Effector memory CD4-positive, alpha-beta T cell (primary cell): ENCODE results near the gene FLVCR1.

Experiments
- DNase-seq, 3 donors: peaks; one replicate each; pipeline ENCODE4 v3.0.0-alpha.2; 2020
- H3K27ac ChIP-seq: 2 replicates; pipeline ENCODE4 v1.7.0; 2013; ENCODE audit warnings: mild to moderate bottlenecking, low read length, moderate library complexity; ENCODE audit not compliant: insufficient read depth, poor library complexity, severe bottlenecking
- H3K27me3 ChIP-seq: replicated peaks from 2 replicates; pipeline ENCODE4 v1.7.0; 2013; ENCODE audit warnings: mild to moderate bottlenecking, low read length; ENCODE audit not compliant: insufficient read depth, control insufficient read depth, poor library complexity, severe bottlenecking
- H3K36me3 ChIP-seq: 2 replicates; pipeline ENCODE4 v1.7.0; 2013; ENCODE audit warnings: mild to moderate bottlenecking, low read length, moderate library complexity; ENCODE audit not compliant: control insufficient read depth, insufficient read depth
- H3K4me1 ChIP-seq: 2 replicates; pipeline ENCODE4 v1.7.0; 2013; ENCODE audit warnings: low read length, mild to moderate bottlenecking; ENCODE audit not compliant: control insufficient read depth, insufficient read depth, poor library complexity, severe bottlenecking
- H3K4me3 ChIP-seq: 2 replicates; pipeline ENCODE4 v1.7.0; 2013; ENCODE audit warnings: low read length, low read depth, mild to moderate bottlenecking; ENCODE audit not compliant: insufficient read depth, poor library complexity, severe bottlenecking
- H3K9me3 ChIP-seq: 2 replicates; pipeline ENCODE4 v1.7.0; 2013; ENCODE audit warnings: mild to moderate bottlenecking, low read length, moderate library complexity; ENCODE audit not compliant: control insufficient read depth

The FLVCR1 gene

GRCh38 chr1:212920896-212921295 is 62.8 kb downstream of the FLVCR1 start:
- DNase-seq, result no peak
- no peaks in the 10 kb centered on the region for H3K4me1 ChIP-seq
- H3K9me3 ChIP-seq, result no peaks in the 10 kb centered on the region
- no peaks in the 10 kb centered on the region for H3K27me3 ChIP-seq
- H3K36me3 ChIP-seq, result no peaks in the 10 kb centered on the region
- no peak overlapping the region for H3K4me3 ChIP-seq
- no peak overlapping the region for H3K27ac ChIP-seq

- H3K36me3 ChIP-seq, result no peaks in the 10 kb centered on the region
- no peak overlapping the region for H3K27ac ChIP-seq
- H3K9me3 ChIP-seq, result no peaks in the 10 kb centered on the region
- no peaks in the 10 kb centered on the region for H3K27me3 ChIP-seq
- no peak for DNase-seq
- no peaks in the 10 kb centered on the region for H3K4me1 ChIP-seq
- H3K4me3 ChIP-seq, result no peak overlapping the region
Measured at GRCh38 chr1:212922016-212922415, 63.9 kb downstream of the FLVCR1 start.

GRCh38 chr1:212926372-212926771 is 68.3 kb downstream of the FLVCR1 start:
- Histone ChIP-seq H3K4me1 (no peaks in the 10 kb centered on the region), H3K27me3 (no peaks in the 10 kb centered on the region), H3K36me3 (no peaks in the 10 kb centered on the region), H3K4me3 (no peak overlapping the region), H3K27ac (no peak overlapping the region), H3K9me3 (no peaks in the 10 kb centered on the region)
- DNase-seq, result no peak

- Histone ChIP-seq H3K9me3 (no peaks in the 10 kb centered on the region), H3K4me1 (no peaks in the 10 kb centered on the region), H3K27ac (no peak overlapping the region), H3K4me3 (no peak overlapping the region), H3K27me3 (no peaks in the 10 kb centered on the region), H3K36me3 (no peaks in the 10 kb centered on the region)
- no peak for DNase-seq
Measured at GRCh38 chr1:212928323-212929291, 70.5 kb downstream of the FLVCR1 start.

GRCh38 chr1:212930986-212931678 is 73.1 kb downstream of the FLVCR1 start:
- no peak for DNase-seq
- H3K4me3 ChIP-seq, result no peak overlapping the region
- no peak overlapping the region for H3K27ac ChIP-seq
- no peaks in the 10 kb centered on the region for H3K27me3 ChIP-seq
- no peaks in the 10 kb centered on the region for H3K9me3 ChIP-seq
- no peaks in the 10 kb centered on the region for H3K36me3 ChIP-seq
- no peaks in the 10 kb centered on the region for H3K4me1 ChIP-seq

GRCh38 chr1:212933815-212934471 is 75.9 kb downstream of the FLVCR1 start:
- Histone ChIP-seq H3K27me3 (no peaks in the 10 kb centered on the region), H3K4me3 (no peak overlapping the region), H3K27ac (no peak overlapping the region), H3K36me3 (no peaks in the 10 kb centered on the region), H3K4me1 (no peaks in the 10 kb centered on the region), H3K9me3 (no peaks in the 10 kb centered on the region)
- DNase-seq, result no peak

- no peaks in the 10 kb centered on the region for H3K4me1 ChIP-seq
- no peaks in the 10 kb centered on the region for H3K9me3 ChIP-seq
- no peak for DNase-seq
- H3K27ac ChIP-seq, result no peak overlapping the region
- H3K4me3 ChIP-seq, result no peak overlapping the region
- H3K36me3 ChIP-seq, result no peaks in the 10 kb centered on the region
- no peaks in the 10 kb centered on the region for H3K27me3 ChIP-seq
Measured at GRCh38 chr1:212935387-212935981, 77.4 kb downstream of the FLVCR1 start.

- DNase-seq, result no peak
- no peaks in the 10 kb centered on the region for H3K4me1 ChIP-seq
- H3K27me3 ChIP-seq, result no peaks in the 10 kb centered on the region
- no peak overlapping the region for H3K4me3 ChIP-seq
- H3K27ac ChIP-seq, result no peak overlapping the region
- no peaks in the 10 kb centered on the region for H3K36me3 ChIP-seq
- H3K9me3 ChIP-seq, result no peaks in the 10 kb centered on the region
Measured at GRCh38 chr1:212937034-212937433, 79.0 kb downstream of the FLVCR1 start.

GRCh38 chr1:212938846-212939245 is 80.8 kb downstream of the FLVCR1 start:
- H3K9me3 ChIP-seq, result no peaks in the 10 kb centered on the region
- no peak overlapping the region for H3K27ac ChIP-seq

More at GRCh38 chr1:212938846-212939245, 80.8 kb downstream of the FLVCR1 start:
- no peaks in the 10 kb centered on the region for H3K27me3 ChIP-seq
- H3K36me3 ChIP-seq, result no peaks in the 10 kb centered on the region
- DNase-seq, result no peak
- H3K4me3 ChIP-seq, result no peak overlapping the region
- H3K4me1 ChIP-seq, result no peaks in the 10 kb centered on the region
